Epidermal melanocyte (primary cell): ENCODE measurements around the gene AIRE.

Experiments used
- DNase-seq: peaks from one replicate; pipeline ENCODE4 v3.0.0; 2011; ENCODE audit warnings: low spot score; ENCODE audit not compliant: insufficient read length

The AIRE gene

DNA sequence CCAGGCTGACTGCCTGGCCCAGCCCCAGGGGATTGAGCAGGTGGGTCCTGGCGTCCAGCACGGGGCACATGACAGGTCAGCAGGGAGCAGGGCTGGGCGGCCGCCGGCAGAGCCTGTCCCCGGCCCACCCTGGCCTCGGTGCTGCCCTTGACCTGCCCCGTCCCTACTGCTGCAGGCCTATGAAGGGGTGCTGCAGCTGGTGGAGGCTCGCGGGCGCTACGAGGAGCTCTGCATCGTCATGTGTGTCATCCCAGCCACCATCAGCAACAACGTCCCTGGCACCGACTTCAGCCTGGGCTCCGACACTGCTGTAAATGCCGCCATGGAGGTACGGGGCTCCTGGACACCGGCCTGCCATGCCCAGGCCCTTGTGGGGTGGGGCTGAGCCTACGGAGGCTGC lies 37.9 kb downstream of the AIRE start:
- no peak for DNase-seq

GRCh38 chr21:44324106-44324853 lies 38.6 kb downstream of the AIRE start:
- no peak for DNase-seq

GRCh38 chr21:44324854-44325107 lies 39.1 kb downstream of the AIRE start:
- no peak for DNase-seq

DNA sequence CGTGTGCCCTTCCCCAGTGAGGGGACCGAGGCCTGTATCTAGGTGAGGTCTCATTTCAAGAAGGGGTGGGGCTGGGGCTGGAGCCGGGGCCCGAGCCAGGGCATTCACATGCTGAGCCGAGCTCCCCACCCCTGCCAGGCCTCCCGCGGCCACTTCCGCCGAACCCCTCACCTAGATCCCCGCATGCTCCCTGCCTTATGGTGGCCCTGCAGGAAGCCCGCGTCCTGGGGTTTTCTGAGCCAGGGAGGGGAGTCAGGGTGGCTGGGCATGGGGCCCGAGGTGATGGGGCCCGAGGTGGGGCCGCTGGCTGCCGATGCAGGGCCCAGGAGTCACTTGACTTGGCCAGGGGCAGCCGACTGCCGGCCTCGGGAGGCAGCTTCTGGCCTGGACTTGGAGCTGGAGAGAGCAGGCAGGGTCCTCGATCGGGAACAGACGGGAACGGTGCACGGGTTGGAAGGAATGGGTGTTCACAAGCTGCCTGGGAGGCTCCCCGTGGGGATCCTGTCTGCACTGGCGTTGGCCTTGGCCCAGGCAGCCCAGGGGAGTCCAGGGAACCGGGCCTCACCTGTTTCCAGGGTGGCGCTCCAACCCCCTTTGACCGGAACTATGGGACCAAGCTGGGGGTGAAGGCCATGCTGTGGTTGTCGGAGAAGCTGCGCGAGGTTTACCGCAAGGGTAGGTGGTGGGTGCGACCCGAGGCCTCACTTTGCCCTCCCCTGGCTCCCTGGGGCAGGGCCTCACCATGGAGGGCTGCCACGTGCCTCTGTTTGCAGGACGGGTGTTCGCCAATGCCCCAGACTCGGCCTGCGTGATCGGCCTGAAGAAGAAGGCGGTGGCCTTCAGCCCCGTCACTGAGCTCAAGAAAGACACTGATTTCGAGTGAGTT lies 40.0 kb downstream of the AIRE start:
- DNase-seq = no peak

GRCh38 chr21:44326272-44326647 lies 40.6 kb downstream of the AIRE start:
- DNase-seq = no peak

DNA sequence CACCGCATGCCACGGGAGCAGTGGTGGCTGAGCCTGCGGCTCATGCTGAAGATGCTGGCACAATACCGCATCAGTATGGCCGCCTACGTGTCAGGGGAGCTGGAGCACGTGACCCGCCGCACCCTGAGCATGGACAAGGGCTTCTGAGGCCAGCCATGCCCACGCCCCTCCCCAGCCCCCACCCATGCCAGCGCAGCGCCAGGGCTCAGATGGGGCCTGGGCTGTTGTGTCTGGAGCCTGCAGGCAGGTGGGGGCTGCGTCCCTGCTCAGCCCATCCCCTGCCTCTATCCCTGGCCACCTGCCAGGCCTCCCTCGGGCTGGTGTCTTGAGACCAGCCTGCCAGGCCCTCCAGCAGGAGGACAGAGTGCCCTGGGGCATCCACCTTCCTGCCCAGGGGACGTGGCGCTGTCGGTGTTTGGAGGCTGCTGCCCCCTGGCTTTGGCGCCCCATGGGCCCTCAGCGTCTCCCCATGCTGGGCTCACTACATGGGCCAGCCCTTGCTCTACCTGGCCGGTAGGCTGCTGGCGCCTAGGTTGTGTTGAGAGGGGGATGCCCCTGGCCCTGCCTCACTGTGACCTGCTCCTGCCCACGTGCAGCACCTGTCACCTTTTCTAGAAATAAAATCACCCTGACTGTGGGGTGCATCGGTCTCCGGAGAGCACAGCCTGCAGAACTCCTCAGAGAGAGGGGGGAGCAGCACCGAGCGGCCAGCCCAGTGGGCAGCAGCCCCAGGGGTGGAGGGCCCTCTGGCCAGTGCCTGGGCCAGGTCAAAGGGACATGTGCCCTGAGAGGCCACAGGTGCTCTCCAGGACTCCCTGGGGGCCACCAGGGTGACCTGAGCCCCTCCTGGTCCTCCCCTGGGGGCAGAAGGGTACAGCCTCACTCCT lies 41.3 kb downstream of the AIRE start:
- DNase-seq = no peak

- no peak for DNase-seq
Observed at GRCh38 chr21:44327603-44327974, 41.9 kb downstream of the AIRE start.

DNA sequence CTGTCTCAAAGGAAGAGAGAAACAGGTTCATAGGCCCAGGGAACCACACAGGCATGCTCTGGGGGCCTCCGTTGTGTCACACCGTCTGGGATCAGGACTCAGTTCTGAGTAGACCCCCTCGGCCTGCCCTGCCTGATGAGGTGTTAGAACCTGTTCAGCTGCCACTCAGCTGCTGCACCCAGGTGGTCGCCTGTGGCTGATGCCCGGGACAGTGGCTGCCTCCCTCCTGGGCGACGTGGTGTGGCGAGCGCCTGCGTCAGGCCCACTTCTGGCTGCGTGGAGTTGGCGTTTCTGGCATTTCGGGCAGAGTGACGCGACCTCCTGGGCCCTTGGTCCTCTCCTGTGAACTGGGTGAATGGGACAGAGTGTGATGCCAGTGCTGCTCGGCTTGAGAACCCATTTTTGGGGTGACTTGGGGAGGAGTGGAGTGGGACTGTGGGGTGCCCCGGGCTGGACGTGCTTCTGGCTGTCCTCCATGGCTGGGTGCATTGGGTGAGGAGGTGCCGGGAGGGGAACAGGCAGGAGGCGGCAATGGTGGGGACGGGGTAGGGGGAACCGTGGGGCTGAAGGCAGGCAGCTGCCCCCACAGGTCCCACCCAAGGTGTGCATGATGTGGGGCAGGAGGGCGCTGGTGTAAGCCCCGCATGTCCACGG lies 42.7 kb downstream of the AIRE start:
- no peak for DNase-seq

DNA sequence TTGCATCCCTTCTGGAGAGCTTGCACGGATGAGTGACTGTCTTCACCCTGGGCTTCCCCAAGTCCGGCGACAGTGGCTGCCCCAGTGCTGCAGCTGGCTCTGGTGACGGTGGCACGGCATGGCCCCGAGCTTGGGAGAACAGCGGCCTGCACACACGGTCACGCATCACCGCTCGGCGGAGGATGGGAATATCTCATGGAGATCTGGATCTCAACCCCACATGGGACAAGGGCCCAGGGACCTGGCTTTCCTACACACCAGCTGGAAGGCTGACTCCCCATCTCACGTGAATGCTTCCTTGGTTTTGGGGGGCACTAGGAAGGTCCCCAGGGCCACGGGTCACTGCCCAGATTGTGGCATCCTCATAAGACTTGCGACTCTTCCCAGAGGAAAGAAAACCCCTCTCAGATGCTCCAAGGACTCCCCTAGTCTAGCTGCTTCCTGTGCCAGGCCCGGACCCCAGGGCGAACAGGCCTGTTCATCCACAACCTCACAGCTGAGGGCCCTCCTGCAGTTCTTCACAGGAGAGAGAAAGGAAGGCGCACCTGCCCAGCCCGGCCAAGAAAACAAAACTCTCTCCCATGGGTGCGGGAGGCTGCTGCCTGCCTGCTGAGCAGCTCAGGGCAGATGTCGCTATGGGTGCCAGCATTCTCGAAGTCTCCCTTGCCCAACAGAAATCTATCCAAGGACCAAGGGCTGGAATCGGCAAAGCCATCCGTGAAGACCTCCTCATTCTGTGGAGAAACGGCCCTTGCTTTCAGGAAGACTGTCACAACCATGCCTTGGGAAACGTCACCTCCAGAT lies 43.6 kb downstream of the AIRE start:
- DNase-seq = no peak

GRCh38 chr21:44329971-44330681 lies 44.5 kb downstream of the AIRE start:
- DNase-seq = no peak

- no peak for DNase-seq
Observed at GRCh38 chr21:44330698-44331097, 45.0 kb downstream of the AIRE start.

- DNase-seq = no peak
Observed at GRCh38 chr21:44331209-44331608, 45.5 kb downstream of the AIRE start.

- no peak for DNase-seq
Observed at GRCh38 chr21:44331650-44332307, 46.1 kb downstream of the AIRE start.

- no peak for DNase-seq
Observed at GRCh38 chr21:44332383-44332782, 46.7 kb downstream of the AIRE start.

- no peak for DNase-seq
Observed at GRCh38 chr21:44332965-44333364, 47.3 kb downstream of the AIRE start.

DNA sequence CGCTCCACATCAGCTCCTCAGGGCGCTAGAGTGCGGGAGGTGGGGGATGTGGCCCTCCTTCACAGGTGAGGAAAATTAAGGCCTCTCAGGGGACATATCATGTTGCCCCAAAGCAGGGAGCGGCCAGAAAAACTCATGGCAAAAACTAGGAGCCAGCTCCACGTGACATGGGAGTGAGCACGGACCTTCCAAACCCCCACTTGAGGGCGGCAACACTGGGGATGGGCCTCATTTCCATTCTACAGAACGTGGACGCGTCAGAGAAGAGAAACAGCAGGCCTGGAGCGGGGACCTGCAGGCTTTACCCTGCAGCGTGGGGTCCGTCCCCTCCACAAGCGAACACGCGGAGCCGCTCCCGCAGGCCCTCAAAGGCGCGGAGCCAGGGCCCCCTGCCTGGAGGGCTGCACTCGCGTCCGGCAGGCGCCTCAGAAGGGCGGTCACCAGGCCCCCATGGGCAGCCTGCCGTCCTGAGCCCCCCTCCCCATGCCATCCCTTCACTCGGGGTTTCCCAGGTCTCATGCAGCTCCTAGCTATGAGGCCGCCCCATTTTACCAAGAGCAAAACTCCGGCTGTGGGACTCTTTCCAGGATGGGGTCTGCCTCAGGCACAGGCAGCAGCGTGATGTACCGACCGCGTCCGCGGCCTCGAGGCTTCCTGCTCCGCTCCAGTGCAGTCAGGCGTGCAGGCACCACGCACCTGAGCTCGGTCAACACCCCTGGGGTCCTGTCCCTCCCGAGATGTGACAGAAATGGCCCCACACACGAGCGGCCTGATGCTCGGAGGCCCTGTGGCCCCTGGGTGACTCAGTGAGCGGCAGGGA lies 48.0 kb downstream of the AIRE start:
- DNase-seq = no peak

DNA sequence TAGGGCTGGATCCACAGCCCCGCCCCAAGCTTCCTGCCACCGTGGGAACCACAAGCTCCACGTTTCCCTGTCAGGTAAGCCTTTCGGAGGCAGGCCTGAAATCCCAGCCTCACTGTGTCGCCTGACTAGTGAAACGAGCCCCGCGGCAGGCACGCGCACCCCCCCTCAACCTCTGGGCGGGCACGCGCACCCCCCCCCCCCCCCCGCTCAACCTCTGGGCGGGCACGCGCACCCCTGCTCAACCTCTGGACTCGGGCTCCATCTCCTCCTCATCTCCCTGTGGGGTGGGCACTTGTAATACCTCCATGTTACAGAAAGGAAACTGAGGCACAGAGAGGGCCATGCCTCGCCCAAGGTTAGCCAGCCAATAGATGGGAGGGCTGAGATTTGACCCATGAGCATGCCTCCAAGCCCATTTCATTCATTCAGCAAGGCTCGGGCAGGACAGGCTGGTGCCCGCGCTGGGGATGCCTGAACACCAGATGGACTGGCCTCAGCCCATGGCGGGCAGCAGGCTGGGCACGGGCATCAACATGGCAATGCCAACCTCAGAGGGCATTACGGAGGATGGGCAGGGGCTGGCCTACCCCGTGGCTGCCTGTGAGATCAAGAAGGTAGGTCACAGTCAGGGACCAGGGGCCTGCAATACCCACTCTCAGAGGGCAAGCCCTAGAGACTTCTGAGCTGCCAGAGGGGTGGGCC lies 48.8 kb downstream of the AIRE start:
- DNase-seq = no peak
